ENCODE results near the gene APIP.

APIP gene

GRCh38 chr11:34916015-34916842 is at the start of gene APIP, which contains the start of gene PDHX (continued):
- peak; percentile 76 for TF ChIP-seq PATZ1 (tag by site-specific recombination; IDR thresholded peaks at IDR 0.05)
- peak; percentile 77 for TF ChIP-seq SP2 (tag by site-specific recombination; IDR thresholded peaks at IDR 0.05)
- peak; percentile 41 for TF ChIP-seq SP7 (tag by site-specific recombination; IDR thresholded peaks at IDR 0.05)
- TF ChIP-seq, protein P1, sequence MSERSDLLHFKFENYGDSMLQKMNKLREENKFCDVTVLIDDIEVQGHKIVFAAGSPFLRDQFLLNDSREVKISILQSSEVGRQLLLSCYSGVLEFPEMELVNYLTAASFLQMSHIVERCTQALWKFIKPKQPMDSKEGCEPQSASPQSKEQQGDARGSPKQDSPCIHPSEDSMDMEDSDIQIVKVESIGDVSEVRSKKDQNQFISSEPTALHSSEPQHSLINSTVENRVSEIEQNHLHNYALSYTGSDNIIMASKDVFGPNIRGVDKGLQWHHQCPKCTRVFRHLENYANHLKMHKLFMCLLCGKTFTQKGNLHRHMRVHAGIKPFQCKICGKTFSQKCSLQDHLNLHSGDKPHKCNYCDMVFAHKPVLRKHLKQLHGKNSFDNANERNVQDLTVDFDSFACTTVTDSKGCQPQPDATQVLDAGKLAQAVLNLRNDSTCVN (tag by site-specific recombination; optimal IDR thresholded peaks at IDR 0.05) = peak; percentile 84
- TF ChIP-seq, protein P2, sequence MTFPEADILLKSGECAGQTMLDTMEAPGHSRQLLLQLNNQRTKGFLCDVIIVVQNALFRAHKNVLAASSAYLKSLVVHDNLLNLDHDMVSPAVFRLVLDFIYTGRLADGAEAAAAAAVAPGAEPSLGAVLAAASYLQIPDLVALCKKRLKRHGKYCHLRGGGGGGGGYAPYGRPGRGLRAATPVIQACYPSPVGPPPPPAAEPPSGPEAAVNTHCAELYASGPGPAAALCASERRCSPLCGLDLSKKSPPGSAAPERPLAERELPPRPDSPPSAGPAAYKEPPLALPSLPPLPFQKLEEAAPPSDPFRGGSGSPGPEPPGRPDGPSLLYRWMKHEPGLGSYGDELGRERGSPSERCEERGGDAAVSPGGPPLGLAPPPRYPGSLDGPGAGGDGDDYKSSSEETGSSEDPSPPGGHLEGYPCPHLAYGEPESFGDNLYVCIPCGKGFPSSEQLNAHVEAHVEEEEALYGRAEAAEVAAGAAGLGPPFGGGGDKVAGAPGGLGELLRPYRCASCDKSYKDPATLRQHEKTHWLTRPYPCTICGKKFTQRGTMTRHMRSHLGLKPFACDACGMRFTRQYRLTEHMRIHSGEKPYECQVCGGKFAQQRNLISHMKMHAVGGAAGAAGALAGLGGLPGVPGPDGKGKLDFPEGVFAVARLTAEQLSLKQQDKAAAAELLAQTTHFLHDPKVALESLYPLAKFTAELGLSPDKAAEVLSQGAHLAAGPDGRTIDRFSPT (tag by site-specific recombination; IDR thresholded peaks at IDR 0.05) = peak; percentile 77
- peak; percentile 72; the same call in 1 of the 2 replicates for TF ChIP-seq ZSCAN5A (tag by site-specific recombination; IDR thresholded peaks at IDR 0.05)
- peak; percentile 96 for TF ChIP-seq IKZF3 (tag by site-specific recombination; IDR thresholded peaks at IDR 0.05)
- TF ChIP-seq ZNF423 (tag by site-specific recombination; IDR thresholded peaks at IDR 0.05) = 0 out of 2 replicates have a peak, but pooled peaks have one; percentile 49
- TF ChIP-seq AEBP2 (tag by site-specific recombination; IDR thresholded peaks at IDR 0.05; ENCODE audit: borderline replicate concordance) = no peak
- peak; percentile 86 for TF ChIP-seq ZEB2 (tag by site-specific recombination; IDR thresholded peaks at IDR 0.05)
- TF ChIP-seq, protein P3, sequence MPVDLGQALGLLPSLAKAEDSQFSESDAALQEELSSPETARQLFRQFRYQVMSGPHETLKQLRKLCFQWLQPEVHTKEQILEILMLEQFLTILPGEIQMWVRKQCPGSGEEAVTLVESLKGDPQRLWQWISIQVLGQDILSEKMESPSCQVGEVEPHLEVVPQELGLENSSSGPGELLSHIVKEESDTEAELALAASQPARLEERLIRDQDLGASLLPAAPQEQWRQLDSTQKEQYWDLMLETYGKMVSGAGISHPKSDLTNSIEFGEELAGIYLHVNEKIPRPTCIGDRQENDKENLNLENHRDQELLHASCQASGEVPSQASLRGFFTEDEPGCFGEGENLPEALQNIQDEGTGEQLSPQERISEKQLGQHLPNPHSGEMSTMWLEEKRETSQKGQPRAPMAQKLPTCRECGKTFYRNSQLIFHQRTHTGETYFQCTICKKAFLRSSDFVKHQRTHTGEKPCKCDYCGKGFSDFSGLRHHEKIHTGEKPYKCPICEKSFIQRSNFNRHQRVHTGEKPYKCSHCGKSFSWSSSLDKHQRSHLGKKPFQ (tag by site-specific recombination; IDR thresholded peaks at IDR 0.05) = no peak
- peak; percentile 98 for TF ChIP-seq ZNF335 (tag by site-specific recombination; conservative IDR thresholded peaks at IDR 0.05)
- TF ChIP-seq KLF16 (tag by site-specific recombination; IDR thresholded peaks at IDR 0.05) = 0 out of 2 replicates have a peak, but pooled peaks have one; percentile 63
- 0 out of 2 replicates have a peak, but pooled peaks have one; percentile 25 for TF ChIP-seq KLF7 (tag by site-specific recombination; IDR thresholded peaks at IDR 0.05; ENCODE audit: borderline replicate concordance)
- TF ChIP-seq ZNF10 (tag by site-specific recombination; IDR thresholded peaks at IDR 0.05) = no peak
- TF ChIP-seq SP3 (tag by site-specific recombination; IDR thresholded peaks at IDR 0.05) = peak; percentile 90
- peak; percentile 84 for TF ChIP-seq GLIS2 (tag by site-specific recombination; IDR thresholded peaks at IDR 0.05)
- TF ChIP-seq ZFP37 (tag by site-specific recombination; IDR thresholded peaks at IDR 0.05) = peak; percentile 55; the same call in 1 of the 2 replicates
- TF ChIP-seq KLF10 (tag by site-specific recombination; IDR thresholded peaks at IDR 0.05) = peak; percentile 43; the same call in 1 of the 2 replicates
- TF ChIP-seq, protein P4, sequence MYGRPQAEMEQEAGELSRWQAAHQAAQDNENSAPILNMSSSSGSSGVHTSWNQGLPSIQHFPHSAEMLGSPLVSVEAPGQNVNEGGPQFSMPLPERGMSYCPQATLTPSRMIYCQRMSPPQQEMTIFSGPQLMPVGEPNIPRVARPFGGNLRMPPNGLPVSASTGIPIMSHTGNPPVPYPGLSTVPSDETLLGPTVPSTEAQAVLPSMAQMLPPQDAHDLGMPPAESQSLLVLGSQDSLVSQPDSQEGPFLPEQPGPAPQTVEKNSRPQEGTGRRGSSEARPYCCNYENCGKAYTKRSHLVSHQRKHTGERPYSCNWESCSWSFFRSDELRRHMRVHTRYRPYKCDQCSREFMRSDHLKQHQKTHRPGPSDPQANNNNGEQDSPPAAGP (tag by site-specific recombination; IDR thresholded peaks at IDR 0.05) = no peak
- peak; percentile 84 for TF ChIP-seq YY2 (tag by site-specific recombination; IDR thresholded peaks at IDR 0.05)
- TF ChIP-seq REPIN1 (tag by site-specific recombination; IDR thresholded peaks at IDR 0.05; ENCODE audit: low read depth) = no peak
- TF ChIP-seq KLF8 (tag by site-specific recombination; IDR thresholded peaks at IDR 0.05) = peak; percentile 81
- peak; percentile 82 for TF ChIP-seq YY1 (tag by site-specific recombination; IDR thresholded peaks at IDR 0.05)
- TF ChIP-seq HOXC10 (CRISPR knock-in tag; IDR thresholded peaks at IDR 0.05) = no peak
- peak; percentile 73 for TF ChIP-seq GLIS1 (tag by site-specific recombination; IDR thresholded peaks at IDR 0.05)
- 0 out of 2 replicates have a peak, but pooled peaks have one; percentile 24 for TF ChIP-seq ZNF324 (tag by site-specific recombination; IDR thresholded peaks at IDR 0.05)
- no peak for TF ChIP-seq ZNF529 (tag by site-specific recombination; IDR thresholded peaks at IDR 0.05; ENCODE audit: insufficient replicate concordance)
